Activated CD4-positive, CD25-positive, alpha-beta regulatory T cell (primary cell): Measurements from ENCODE around the gene IRX6.

ENCODE experiments used
- DNase-seq, 4 experiments: peaks; one replicate each; lab custom pipeline; 2025; lab: John Stamatoyannopoulos, UW

The IRX6 gene

DNA sequence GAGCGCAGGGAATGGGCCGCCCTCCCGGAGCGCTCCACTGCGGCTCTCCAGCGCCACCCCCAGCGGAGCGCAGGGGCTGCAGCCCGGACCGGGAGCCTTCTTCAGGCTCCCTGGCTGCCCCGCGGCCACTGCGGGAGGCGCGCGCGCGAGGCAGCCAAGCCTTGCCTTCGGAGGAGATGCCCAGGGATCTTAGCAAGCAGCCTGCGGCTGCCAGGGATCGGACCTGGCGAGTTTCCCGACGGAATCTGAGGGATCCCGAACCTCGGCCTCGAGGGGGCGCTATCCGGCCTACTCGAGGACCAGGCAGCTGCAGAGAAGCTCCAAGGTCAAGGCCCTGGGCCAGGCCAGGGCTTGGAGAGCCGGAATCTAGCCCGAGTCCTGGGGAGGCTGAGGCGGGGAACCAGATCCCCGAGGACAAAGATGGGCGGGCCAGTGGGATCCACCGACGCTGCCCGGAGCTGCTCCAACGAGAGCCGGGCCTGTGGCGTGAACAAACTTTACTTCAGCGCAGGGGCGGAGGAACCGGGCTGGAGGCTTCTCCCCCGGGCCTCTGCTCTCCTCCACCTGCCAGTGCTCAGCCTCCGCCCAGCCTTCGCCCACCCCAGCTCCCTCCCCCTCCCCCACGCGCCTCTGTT lies at the start of gene IRX6:
IRX6 (plus strand) TSS at position 567 of the 635 bp plus-strand sequence. CDS start 889 bp downstream, outside the sequence.
- no peak for DNase-seq

DNA sequence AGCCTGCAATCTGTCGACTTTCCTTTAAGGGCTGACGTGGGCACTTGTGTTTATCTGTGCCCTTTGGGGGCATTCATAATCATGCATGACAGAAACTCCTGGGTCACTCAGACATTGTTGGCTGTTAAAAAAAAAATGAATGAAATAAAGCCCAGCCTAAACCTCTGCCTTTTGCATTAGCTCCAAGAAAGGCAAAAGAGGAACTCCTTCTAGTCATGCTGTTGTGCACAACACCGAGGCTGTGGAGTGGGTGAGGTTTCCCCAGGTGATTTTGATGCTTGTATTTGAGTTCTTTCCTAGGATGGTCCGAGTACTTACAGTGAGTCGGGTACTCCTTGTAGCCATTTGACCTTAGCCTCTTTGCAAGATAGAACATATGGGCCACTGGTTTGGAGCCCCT lies 49.6 kb upstream of the IRX6 start:
- DNase-seq = no peak

GRCh38 chr16:55275167-55275566 lies 48.8 kb upstream of the IRX6 start:
- no peak for DNase-seq

DNA sequence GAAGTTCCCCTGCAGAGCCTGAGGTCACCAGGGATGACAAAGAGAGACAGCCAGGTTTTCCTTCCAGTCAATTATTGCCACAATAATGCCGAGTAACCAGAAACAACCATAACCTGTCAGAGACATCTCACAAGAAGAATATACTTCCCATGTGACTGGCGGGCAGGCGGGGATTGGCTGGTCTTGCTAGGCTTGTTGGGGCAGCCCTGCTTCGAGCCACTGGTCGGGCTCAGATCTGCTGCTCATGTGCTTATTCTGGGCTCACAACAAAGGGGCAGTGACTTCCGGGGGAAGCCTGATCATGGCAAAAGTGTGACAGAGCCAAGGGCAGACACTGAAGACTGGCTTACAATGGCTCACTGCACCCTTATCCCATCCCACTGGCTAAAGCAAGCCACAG lies 48.1 kb upstream of the IRX6 start:
- no peak for DNase-seq

DNA sequence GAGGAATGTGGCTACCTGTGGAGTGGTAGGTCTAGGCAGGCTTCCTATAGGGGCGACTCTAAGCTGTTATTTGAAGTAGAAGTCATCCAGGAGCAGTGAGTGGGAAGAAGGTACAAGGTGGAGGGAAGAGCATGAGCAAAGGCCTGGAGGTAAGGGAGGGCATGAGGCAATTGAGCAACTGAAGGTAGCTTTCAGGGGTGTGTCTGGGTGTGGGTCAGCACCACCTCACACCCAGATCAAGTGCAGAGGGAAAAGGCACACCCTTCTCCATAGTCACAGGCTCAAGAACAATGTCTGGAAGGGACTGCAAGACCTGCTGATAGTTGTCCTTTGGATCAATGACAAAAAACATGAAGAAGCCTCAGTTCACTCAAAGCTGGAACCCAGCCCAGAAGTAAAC lies 46.5 kb upstream of the IRX6 start:
- DNase-seq = no peak

GRCh38 chr16:55279598-55279997 lies 44.4 kb upstream of the IRX6 start:
- DNase-seq = no peak

DNA sequence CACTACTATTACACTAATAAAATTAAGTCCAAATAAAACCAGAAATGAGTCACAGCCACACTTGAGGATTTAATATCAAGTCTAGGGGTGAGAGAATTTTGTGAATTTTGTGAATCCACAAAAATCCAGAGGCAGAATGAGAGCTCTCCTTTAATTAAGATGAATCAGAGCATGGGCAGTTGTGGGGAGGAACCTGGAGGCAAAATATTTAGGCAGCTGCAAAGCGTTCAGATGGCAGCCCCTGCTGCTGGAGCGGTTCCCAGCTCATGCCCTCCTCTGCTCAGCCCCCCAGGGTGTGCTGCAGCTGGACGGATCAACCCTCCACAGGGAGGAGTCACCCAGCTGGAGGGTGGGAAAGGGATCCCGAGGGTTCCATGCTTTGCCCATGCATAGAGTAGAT lies 43.4 kb upstream of the IRX6 start:
- DNase-seq = no peak

DNA sequence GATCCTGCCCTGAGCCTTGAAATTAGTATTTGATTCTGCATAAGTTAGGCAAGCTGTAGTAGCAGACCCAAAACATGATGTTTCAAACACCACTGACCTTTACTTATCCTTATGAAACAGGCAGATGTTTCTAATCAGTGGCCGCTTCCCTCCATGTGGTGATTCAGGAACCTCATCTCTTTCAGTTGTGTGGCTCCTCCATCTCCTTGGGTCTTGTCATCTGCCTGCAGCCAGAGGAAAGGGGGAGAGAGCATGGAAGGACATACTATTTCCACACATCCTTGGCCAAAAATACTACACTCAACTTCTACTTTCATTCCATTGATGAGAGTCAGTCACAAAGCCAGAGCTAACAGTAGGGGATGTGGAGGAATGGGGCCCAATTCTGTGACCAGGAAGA lies 41.6 kb upstream of the IRX6 start:
- no peak for DNase-seq

DNA sequence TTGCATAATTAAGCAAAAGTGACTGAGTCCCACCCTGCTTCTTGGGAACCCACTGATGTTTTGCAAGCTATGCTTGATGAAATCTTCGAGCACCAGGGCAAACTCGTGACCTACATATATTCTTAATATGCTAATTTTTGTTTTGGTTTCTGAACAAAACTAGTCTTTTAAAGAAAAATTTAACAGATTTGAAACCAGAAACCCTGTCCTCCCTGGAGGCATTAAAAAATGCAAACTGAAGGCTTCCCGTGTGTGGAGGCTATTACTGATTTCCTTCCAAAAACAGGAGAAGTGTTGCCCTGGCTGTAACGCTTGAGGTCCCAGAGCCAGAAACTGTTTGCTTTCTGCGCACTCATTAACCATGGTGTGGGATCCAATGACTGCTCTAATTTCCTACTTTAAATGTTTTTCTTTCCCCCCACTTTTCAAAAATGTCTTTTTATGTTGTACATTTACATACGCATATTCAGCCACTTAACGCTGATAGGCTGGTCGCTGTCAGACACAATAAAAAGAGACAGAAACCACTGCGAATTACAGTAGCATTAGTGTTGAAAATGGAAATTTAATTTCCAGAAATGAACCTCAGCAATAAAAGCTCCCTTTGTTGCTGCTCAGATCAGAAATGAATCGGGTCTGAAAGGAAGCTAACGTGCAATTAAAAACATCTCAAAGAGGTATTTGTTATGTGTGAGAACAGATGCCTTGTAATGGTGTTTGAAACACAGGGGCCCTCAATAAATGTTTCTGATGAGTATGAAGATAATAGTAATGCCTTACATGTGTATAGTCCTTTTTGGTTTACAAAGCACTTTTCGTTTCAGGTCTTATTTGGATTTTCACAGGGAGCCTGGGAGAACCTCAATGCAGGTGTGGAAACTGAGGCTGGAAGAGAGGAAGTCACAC lies 39.9 kb upstream of the IRX6 start:
- no peak for DNase-seq

GRCh38 chr16:55284718-55285099 lies 39.3 kb upstream of the IRX6 start:
- DNase-seq = no peak

DNA sequence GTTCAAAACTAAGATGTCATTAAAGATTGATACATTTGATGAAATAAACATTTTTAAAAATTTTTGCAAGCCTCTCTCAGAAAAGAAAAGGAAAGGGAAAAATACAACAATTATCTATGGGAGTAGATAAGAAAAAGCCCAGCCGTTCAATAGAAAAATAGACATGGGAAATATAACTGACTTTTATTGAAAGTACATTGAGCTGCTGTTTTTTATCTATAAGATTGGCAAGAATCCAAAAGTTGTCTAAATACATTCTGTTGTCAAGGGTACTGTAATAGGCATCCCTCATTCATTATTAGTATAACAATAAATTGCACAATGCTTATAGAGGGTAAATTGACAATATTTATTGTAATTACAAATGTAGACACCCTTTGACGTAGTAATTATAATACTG lies 38.4 kb upstream of the IRX6 start:
- DNase-seq = no peak

DNA sequence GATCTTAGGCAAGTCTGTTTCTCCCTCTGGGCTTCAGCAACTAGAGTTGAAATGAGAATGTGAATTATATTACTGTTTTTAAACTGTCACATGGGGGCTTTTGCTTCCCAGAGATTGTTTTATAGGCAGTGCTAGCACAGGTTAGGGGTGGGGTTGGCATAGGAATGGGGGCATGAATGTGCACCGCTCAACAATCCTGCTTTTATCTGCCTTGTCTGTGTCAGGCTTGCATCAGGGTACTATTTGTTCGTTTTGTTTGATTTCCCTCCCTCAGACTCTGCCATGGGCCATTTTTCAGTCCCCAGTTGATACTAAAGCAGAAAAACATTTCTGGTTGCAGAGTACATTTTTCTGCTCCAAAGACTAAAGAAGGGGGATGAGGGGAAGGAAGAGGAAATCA lies 34.6 kb upstream of the IRX6 start:
- no peak for DNase-seq

DNA sequence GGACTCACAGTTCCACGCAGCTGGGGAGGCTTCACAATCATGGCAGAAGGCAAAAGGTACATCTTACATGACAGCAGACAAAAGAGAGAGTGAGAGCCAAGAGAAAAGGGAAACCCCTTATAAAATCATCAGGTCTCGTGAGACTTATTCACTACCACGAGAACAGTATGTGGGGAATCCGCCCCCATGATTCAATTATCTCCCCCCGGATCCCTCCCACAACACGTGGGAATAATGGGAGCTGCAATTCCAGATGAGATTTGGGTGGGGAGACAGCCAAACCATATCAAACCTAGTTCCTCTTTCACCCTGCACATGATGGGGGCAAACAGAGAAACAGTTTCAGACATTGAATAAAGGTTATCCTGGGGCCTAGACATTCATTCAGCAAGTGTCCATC lies 32.2 kb upstream of the IRX6 start:
- DNase-seq = no peak

DNA sequence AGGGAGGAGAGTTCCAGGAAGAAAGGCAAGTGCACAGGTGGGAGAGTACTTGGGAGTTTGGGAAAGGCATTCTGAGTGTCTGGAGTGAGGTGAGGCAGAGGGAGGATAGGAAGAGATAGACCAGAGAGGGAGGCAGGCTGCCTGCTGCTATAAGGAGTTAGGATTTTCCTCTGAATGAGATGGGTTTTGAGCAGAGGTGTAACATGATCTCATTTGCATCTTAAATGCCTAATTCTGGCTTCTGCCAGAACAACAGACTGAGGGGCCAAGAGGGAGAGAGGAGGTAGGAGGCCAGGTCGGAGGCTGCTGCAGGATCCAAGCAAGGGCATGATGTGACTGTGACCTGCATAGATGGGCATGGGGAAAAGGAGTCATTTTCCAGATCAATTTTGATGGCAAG lies 31.5 kb upstream of the IRX6 start:
- DNase-seq = no peak

- no peak for DNase-seq
Observed at GRCh38 chr16:55294129-55294528, 29.9 kb upstream of the IRX6 start.

DNA sequence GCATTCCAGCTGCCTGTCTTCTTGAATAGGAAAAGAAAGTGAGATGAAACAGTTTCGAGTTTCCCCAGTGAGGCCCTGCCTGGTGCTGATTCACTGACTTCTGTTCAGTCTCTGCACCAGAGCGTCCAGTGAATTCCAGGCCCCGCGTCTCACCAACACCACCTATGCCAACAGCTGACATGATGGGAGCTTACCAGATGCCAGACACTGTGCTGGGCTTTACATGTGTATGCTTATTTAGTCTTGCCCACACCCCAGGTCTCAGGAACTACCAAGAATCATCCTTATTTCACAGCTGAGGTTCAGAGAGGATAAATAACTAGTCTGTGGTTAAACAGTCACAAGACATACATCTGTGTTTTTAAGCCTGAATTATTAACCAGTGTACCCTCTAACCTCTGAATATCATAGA lies 29.1 kb upstream of the IRX6 start:
- no peak for DNase-seq

DNA sequence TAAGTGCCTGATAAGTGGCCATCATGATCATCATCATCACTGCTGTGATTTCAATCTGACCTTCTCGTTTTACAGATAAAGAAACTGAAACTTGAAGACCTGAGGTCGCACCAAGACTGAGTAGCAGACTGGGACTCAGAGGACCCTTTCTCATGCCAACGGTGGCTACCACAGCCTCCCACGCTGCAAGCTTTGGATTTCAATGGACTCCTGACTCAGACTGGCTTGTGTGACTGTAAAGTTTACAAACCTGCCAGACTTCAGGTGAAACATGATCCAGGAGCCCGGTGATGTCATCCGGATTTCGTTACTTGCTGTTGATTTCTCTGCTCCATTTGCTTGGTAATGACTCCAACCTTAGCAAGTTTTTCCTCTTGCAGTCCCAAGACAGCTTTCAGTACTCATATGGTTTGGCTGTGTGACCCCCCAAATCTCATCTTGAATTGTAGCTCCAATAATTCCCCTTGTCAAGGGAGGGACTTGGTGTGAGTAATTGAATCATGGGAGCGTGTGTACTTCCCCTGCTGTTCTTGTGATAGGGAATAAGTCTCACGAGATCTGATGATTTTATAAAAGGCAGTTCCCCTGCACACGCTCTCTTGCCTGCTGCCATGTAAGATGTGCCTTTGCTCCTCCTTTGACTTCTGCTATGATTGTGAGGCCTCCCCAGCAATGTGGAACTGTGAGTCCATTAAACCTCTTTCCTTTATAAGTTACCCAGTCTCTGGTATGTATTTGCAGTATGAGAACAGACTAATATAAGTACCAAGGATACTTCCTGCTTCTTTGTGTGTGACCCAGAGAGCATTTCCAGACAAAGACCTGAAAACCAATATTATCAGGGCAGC lies 26.7 kb upstream of the IRX6 start:
- DNase-seq = no peak

DNA sequence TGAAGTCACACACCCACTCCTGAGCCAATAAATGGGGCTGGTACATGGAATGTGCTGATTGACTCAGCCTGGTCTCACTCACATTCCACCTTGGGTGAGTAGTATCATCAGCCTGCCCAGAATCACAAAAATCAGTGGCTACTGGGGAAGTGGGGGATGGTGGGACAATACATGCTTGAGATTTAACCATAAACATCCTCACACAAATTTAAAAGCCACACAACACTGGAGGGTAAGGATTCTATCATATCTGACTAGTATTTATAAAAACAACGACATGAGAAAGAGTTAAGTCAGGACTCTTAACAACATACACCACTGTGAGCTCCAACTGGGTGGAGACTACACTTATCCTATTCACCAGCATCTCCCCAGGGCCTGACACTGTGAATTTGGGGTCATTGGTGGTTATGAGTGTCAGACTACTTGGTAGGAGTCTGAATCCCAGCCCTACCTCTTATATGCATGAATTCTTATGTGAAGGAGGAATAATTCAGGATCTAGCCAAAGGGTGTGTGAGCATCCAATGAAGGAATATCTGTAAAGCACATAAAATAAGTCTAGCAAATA lies 26.0 kb upstream of the IRX6 start:
- DNase-seq = no peak

DNA sequence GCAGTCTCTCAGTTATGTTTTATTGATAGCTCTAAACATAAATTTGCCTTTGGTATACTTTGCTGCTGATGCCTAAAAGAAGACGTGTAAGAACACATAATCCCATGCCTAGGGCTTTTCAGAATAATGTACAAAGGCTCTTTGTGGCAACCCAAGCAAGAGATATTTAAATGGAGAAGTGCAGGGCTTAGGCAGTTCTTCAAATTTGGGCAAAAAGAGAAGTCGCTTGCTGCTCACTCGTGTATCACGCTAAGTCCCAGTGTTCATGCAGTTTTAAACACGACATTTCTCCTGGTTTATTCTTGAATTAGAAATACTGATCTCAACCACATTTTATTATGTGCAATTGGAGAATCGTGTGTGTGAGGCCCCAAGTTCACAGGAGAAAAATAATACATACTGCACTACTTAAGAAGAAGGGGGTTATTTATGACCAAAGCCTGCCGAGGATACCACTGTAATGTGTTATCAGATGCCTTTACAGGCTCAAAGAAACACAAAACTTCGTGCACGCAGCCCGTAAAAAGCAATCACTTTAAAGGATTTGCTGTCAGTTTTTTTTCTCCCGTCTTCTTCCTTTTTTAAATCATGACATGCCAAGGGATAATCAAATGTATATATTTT lies 22.5 kb upstream of the IRX6 start:
- DNase-seq = no peak

DNA sequence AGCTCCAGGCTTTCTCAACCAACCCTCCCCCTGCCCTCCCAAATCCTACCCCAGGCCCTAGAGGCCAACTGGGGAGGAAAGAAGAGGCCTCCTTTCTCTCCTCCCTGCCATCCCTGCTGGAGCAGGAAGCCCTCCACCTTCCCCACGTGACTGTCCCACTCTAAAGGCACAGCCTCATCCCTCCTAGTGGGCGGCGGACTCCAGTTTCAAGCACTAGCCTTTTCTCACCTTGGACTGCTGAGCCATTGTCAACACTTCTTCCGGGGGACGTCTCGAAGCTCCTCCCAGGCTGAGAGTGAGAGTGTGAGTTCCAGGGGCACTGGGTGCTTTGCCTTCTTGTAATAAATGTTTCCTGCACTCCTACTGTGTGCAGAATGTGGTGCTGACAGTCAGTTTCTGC lies 21.4 kb upstream of the IRX6 start:
- no peak for DNase-seq

DNA sequence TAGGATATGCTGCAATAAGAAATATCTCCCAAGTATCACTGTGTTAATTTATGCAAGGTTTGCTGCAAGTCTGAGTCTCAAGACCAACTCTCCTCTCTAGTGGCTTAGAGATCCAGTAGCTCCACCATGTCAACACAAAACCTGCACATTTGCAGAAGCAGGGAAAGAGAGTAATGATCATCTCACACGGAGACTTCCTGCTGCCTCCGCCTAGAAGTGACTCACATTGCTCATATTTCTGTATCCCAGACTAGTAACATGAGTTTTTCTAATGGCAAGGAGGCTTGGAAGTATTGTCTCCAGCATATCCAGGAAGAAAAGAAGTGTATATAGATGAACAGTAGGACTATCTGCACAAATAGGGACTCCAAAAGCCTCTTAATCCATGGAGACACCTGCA lies 15.0 kb upstream of the IRX6 start:
- no peak for DNase-seq

DNA sequence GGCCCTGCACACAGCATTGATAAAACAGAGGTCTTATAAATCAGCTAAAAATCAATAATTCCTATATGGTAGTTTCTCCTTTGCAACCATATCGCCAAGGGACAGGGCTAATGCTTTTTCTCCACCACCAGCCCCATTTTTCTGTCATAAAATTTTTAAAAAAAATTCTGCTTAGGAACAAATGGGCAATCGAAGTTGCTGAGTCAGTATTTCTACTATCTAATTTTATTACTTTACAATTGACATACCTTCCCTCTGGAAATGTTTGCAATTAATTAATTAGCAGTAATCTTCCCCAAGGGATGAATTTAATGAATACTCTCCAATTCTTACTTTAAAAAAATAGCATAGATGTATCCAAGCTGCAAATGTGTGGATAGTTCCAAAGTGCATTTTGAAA lies 1.7 kb upstream of the IRX6 start:
- no peak for DNase-seq
